Endothelial cell of umbilical vein (primary cell): ENCODE data around the gene RNFT2.
A peak's percentile ranks its signal among the peaks of the same experiment; 100 is the strongest.

Source experiments
- CTCF ChIP-seq, 2 donors: IDR thresholded peaks; 1 replicate in 1 of 2; 2 replicates in 1 of 2; pipeline ENCODE4 v1.5.1; 2011; ENCODE audit warnings: low read length in 2 of 2, mild to moderate bottlenecking in 2 of 2, moderate library complexity in 2 of 2, control low read depth in 1 of 2, inconsistent platforms in 1 of 2, low read depth in 1 of 2; ENCODE audit not compliant: insufficient read depth in 1 of 2; ENCODE audit errors: extremely low read depth in 1 of 2
- EZH2 ChIP-seq: IDR thresholded peaks from 2 replicates; pipeline ENCODE4 v1.6.1; 2012; ENCODE audit warnings: borderline replicate concordance, low read depth, mild to moderate bottlenecking, moderate library complexity, low read length, inconsistent platforms; ENCODE audit not compliant: severe bottlenecking
- FOS ChIP-seq: IDR thresholded peaks from 2 replicates; pipeline ENCODE4 v1.6.1; 2011; ENCODE audit warnings: mild to moderate bottlenecking, low read length, moderate library complexity, borderline replicate concordance; ENCODE audit not compliant: insufficient read depth
- POLR2A ChIP-seq: IDR thresholded peaks from 2 replicates; pipeline ENCODE4 v1.6.1; 2012; ENCODE audit warnings: low read depth, mild to moderate bottlenecking, control low read depth, low read length
- POLR2AphosphoS5 ChIP-seq: IDR thresholded peaks from 2 replicates; pipeline ENCODE4 v1.6.1; 2012; ENCODE audit warnings: low read depth, mild to moderate bottlenecking, control low read depth, low read length, moderate library complexity; ENCODE audit not compliant: insufficient read depth

GRCh38 chr12:116818948-116819832 lies 81.1 kb downstream of the RNFT2 start:
- TF ChIP-seq CTCF (IDR thresholded peaks at IDR 0.05; ENCODE audit: extremely low read depth in 1 of 2, insufficient read depth in 1 of 2, low read depth in 1 of 2, low read length in 2 of 2) (no peak), POLR2A (peak; percentile 68), POLR2AphosphoS5 (peak; percentile 88), EZH2 (no peak), FOS (peak; percentile 56)
